GM12891 (cell line): ENCODE measurements around the gene DCDC2C.

Source experiments
- PAX5 ChIP-seq: IDR thresholded peaks from 2 replicates; pipeline ENCODE4 v1.6.1; 2011; ENCODE audit warnings: low read length, moderate library complexity, mild to moderate bottlenecking; ENCODE audit not compliant: insufficient read depth, severe bottlenecking
- POLR2A ChIP-seq: IDR thresholded peaks from 2 replicates; pipeline ENCODE4 v1.6.1; 2011; ENCODE audit warnings: low read depth, low read length, control low read depth
- POLR2AphosphoS5 ChIP-seq: IDR thresholded peaks from 2 replicates; pipeline ENCODE4 v1.6.1; 2011; ENCODE audit warnings: low read depth, low read length, control low read depth
- POU2F2 ChIP-seq: IDR thresholded peaks from 2 replicates; pipeline ENCODE4 v1.6.1; 2011; ENCODE audit warnings: low read depth, mild to moderate bottlenecking, control low read depth, low read length, moderate library complexity
- SPI1 ChIP-seq: IDR thresholded peaks from 2 replicates; pipeline ENCODE4 v1.6.1; 2011; ENCODE audit warnings: low read depth, low read length, control low read depth
- TAF1 ChIP-seq: IDR thresholded peaks from 2 replicates; pipeline ENCODE4 v1.6.1; 2011; ENCODE audit warnings: low read depth, low read length, control low read depth

- TF ChIP-seq POLR2A, result no peak
- no peak for TF ChIP-seq POU2F2
- TF ChIP-seq POLR2AphosphoS5, result no peak
- no peak for TF ChIP-seq TAF1
- TF ChIP-seq SPI1, result no peak
- no peak for TF ChIP-seq PAX5
Measured at GRCh38 chr2:3745920-3746319, 42.5 kb downstream of the DCDC2C start.
